Activated CD8-positive, alpha-beta memory T cell treated with anti-CD3 and anti-CD28 coated beads, Interleukin-2, amount 50 U/mL, for 1 hour (primary cell): ENCODE data around the gene CTSC.

ENCODE experiments used
- DNase-seq: peaks from one replicate; pipeline ENCODE4 v3.0.0-alpha.2; 2020; ENCODE audit errors: extremely low read depth

Gene CTSC

DNA sequence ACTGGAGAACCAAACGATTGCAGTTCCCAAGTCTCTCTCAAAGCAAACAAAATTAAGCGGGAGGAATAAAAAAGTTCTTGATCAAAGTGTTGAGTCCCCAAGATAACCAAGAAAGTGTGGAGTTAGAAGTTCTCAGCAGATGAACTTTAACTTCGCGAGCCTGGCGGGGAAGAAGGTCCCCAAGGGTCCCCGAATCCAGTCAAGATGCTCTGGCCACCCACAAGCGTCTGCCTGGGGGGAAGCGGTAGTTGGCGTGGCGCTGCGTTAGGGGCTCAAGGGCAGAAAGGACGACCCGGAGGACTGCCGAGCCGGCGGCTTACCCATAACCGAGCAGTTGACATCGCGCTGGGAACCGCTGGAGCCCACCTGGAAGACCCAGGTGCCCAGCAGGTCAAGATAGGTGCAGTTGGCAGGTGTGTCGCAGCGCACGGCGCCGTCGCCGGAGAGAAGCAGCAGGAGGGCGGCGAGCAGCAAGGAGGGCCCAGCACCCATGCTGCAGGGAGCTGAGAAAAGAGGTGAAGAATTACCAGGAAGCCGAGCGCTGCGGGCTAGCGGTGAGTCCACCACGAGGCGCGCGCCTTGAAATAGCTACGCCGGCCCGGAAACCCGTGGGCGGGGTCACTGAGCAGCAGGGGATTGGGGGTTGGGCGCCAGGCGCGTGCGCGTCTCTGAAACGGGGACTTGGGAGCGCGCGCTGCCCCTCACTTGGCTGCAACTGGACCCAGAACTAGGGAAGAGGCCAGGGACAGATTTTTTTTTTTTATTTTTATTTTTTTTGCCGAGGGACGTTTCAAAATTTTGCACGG lies at the start of gene CTSC:
TSS of gene CTSC (minus strand) at position 556 of the 806 bp plus-strand sequence. CDS start at position 492, 64 bp downstream.
- peak; percentile 66 for DNase-seq

DNA sequence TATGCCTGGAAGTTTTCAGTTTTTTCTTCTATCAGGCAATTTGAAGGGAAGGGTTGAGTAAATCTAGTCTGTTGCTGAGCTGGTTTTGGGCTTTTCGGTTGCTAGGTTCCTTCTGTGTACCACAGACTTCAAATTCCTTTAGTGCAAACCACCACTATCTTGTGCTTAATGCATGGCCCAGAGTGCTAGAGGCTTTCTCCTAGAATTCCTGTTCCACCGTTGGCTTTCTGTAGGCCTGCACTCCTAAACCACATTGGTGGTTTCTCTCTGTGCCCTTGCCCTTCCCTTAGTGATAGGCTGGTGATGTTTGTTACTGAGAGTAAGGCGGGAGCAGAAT lies 47.1 kb upstream of the CTSC start:
- DNase-seq: no peak

DNA sequence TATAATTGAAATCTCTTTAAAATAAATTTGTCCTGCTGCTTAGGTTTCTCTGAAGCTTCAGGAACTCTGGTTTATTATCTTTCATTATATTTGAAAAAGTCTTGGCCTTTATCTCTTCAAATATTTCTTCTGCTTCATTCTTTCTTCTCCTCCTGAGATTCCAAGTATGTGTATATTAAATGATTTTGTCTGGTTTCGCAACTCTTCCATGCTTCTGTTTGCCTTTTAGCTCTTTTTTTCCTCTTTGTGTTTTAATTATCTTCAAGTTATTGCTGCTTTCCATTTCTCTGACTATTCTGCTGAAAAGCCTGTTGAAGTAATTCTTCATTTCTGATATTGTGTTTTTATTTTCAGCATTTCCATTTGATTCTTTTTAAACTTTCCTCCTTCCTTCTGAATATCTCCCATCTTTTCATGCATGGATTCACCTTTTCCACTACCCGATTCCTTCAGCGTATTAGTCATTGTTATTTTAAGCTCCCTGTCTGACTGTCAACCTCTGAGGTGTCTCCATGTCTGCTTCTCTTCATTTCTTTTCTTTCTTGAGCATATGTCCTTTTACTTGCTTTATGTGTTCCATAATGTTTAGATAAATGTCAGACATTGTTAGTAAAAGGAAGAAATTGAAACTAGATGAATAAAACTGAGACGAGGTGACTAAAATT lies 46.6 kb upstream of the CTSC start:
- DNase-seq: no peak

DNA sequence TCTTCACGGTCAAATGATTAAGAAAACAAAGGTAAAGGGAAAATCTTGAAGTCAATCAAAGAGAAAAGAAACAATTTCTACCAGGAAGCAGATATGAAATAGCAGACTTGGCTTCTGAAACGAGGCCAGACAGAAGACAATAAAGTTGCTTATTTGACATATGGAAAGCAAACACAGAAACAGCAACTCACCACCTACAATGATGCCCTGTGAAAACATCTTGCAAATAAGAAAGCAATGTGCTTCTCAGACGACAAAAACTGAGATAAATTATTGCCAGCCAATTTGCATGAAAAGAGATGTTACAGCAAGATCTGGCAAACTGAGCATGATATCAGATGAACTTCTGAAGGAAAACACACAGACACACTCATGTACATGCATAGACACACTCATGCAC lies 45.9 kb upstream of the CTSC start:
- no peak for DNase-seq

DNA sequence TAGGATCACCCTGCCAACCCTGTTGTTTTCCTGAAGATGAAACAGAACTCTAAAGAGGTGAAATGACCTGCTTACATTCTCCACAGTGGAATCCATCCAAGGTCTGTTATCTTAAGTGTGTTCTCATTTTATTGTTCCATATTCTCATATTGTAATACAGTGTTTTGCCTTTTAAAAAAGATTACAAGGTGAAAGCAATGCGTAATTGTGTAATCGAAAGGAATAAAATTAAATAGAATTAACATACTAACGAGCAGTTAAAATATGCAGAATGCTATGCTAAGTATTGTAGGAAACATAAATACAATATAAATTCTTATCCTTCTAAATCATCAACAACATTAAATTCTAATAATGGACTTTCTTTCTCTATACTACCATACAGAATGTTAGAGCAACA lies 41.6 kb upstream of the CTSC start:
- no peak for DNase-seq

DNA sequence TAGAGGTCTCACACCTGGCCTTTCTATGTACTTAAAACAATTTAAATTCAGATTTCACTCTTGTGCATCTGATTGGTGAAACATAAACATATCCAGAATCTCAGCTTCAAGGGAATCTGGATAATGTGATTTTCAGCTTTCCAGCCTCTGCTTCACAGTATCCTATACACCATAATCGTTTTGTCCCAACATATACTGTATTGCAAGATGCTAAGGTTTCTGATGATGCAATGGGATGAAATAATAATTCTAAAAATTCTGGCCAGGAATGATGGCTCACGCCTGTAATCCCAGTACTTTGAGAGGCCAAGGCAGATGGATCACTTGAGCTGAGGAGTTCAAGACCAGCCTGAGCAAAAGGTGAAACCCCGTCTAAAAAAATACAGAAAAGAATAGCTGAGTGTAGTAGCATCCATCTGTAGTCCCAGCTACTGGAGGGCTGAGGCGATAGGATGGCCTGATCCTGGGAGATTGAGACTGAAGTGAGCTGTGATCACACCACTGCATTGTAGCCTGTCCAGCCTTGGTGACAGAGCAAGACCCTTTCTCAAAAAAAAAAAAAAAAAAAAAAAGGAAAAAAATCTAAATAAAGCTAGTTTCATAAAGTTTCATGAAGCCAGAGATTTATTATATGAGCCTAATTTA lies 41.0 kb upstream of the CTSC start:
- no peak for DNase-seq

DNA sequence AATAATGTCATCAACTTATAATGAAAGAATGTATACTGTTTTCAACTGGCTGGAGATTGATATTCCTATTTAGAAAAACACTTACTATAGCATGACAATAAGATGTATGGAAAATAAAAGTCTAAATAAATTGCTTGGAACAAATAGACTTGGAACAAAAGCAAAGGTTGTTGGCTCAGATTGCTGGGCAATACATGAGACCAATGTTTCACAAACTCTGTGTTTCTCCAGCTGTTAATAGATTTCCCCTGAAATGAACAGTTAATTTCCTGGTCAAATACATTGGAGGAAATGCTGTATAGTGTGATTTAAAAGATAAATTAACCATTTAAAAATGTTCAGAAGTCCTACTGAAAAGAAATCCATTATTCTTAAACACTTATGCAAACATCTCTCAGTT lies 40.1 kb upstream of the CTSC start:
- DNase-seq: no peak

DNA sequence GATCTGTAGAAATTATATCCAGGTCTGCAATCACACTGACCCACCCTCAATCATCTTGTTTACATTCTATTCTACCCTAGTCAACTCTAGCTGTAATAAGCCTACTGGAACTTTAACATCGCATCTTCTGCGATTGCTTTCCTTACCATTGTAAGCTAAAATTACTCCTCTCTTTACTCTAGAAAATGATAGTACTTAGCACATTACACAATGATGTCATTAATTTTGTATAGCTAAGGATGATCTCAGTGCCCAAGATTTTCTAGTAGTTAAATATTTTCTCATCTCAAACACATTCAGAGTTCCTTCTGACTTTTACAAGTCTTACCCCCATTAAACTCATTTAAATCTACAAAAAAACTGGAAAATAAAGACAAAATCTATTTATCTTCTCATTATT lies 39.6 kb upstream of the CTSC start:
- no peak for DNase-seq

DNA sequence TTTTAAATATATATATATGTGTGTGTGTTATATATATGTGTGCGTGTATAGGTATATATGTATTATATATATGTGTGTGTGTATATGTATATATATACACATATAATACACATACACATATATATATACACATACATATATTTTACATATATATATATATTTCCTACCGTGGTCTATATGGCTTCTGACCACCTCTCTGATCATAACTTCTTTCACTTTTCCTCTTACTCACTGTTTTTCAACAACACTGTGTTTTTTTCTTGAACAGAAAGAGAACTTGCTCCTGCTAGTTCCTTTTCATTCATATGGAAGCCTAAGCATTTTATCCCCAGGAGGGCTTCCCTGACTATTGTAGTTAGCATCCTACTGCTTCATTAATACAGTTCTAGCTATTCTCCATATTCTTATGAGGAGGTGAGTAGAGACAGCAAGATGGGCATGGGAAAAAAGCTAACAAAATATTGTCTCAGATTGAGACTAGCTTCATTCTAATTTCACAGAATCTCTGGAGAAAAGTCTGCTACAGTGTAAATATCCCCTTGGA lies 38.5 kb upstream of the CTSC start:
- no peak for DNase-seq

DNA sequence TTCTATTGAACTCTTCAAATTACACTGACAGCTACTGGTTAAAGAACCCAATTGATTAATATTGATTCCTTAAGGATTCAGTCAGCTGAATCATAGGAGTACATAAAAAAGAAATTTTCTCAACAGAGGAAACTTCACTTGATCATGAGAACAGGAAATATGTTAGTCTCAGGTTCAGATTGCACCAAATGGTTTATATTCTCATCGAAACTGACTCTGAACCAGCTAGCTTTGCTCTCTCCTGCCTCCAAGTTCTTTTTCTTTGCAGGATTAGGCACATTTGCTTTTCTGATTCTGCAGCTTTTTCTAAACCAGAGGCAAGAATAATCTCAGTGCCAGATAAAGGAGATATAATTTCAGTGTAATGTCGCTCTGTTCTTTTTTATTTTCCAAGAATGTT lies 33.2 kb upstream of the CTSC start:
- no peak for DNase-seq

DNA sequence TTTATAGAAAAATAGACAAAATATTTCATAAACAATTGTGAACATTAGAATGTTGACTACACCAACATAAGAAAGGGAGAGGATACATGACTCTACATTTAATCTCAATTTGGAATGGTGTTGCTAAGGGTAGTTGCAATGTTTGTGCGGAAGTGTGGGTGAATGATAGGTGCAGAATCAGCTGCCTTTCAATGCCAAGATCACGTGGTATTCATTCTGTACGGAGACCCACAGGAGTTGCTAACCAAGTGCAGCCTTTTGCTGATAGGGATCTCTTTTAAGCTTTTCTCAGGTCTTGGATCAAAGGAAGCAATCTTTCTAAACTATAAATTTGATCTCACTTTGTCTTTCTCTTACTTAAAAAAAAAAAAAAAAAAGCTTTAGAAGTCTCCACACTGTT lies 29.8 kb upstream of the CTSC start:
- DNase-seq: no peak

DNA sequence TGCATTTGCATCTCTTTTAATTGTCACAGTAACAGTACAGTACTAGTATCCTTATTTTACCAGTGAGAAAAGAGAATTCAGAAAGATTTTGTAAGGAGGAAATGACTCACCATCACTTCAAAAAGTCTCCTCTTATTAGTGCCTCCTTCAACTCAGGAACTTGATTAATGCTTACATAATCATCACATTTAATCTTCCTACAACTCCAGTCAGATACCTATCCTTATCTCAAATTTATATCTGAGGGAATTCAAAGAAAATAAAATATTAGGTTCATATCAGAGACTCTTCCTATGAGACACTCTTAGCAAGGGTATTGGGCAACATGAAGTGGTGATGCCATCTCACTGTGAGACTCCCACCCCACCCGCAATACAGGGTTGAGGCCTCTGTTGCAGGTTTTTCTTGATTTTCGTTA lies 26.1 kb upstream of the CTSC start:
- DNase-seq: no peak

DNA sequence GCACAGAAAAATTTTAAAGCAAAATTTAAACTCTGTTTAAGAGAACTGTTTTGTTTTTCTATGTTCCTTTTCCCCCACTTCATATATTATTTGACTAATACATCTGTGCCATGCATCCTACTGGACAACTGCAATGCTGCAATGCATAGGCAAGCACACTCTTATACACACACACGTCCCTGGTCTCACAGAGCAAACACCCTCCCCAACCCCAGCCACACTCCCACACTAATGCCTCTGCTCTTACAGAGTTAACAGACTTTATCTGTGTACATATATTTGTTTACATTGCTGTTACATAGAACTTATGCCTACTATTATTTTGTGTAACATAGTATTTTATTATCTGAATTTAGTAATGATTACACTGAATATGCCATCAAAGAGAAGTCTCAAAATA lies 25.5 kb upstream of the CTSC start:
- no peak for DNase-seq

DNA sequence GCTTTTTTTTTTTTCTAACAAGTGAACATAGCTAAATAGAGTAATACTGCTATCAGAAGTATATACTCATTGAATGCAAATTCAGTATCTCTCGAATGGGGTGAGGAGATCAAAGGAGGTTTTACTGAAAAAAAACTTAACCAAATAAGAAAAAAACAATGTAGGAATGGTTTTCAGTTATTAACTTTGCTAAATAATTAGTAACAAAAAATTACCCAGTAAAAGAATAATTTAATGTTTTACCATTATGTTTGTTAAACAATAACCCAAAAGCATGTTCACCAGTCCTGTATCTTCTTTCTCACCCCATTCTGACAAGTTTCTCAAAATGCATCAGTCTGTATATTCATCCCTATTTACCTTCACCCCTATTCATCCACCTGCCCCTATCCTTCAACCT lies 22.6 kb upstream of the CTSC start:
- DNase-seq: no peak

DNA sequence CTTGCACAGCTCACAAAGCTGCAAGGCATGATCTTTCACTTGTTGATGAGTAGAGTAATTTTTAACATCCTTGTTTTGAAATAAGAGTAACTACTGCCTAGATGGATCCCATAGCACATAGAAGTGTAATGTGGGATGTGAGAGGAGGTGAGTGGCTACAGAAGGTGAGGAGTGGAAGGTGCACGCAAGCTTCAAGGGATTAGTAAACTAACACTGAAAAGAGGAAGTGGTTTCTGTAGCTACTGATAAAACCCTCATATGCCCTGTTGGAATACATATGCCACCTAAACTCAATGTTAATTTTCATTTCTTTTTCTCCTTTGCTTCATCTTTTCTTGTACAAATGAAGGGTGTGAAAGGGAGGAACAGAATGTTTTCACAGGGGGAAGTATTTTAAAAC lies 22.0 kb upstream of the CTSC start:
- DNase-seq: no peak

DNA sequence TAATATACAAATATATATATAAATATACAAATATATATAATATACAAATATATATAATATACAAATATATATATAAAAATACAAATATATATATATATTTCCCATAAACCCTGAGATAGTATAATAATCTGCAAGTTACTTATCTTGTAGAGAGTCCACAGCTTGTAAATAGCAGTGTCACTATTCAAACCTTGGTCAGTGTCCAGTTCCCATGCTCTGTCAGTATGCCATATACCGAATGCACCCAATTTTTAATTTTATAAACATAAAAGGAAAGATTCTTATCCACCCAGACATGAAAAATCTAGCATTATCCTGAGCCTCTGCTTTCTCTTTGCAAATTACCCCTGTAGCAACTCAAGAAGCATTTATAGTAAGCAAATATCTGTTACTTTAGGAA lies 21.6 kb upstream of the CTSC start:
- no peak for DNase-seq

DNA sequence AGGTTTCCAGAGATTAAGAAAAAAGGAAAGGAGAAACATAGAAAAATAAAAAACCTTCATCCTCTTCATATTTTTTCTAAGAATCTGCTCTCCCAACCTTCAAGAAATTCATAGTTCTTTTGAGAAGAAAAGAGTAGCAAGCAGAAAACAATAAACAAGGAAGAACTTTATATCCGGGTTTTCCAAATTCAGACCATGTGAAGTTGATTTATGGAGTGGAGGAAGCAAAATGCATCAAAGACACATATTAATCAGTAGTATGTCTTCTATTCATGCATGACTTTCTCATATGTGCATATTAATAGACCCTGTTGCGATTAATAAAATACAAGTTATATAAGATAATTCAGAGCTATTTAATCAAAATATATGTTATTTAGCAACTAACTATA lies 20.5 kb upstream of the CTSC start:
- DNase-seq: no peak

DNA sequence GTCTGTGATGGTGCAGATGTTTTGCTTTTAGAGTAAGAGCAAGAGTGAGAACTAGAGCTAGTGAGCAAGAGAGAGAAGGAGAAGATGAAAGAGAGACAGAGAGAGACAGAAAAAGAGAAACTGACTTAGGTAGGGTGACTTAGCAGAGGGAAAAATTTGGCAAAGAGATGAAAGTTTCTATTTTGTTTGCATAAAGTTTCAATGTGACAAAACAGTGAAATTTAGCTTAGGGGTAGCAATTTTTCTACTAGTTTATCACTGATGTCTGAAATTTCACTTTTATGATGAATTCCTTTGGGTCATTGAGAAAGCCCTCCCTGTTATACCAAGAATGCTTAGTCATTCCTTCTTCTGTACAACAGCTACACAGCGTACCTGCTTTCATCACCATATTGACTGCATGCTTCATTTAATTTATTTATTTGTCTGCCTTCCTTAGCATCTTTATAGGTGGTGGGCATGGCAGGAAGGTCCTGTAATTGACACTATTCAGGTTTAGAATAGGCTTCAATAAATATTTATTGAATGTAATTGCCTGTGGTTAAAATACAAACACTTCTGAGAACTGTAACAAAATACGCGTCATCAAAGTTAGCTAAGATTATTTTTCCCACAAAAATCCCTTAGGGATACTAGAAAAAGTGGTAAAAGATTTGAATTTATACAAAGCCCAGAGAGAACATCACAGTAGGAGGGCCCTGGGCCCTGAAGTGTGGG lies 19.9 kb upstream of the CTSC start:
- no peak for DNase-seq

DNA sequence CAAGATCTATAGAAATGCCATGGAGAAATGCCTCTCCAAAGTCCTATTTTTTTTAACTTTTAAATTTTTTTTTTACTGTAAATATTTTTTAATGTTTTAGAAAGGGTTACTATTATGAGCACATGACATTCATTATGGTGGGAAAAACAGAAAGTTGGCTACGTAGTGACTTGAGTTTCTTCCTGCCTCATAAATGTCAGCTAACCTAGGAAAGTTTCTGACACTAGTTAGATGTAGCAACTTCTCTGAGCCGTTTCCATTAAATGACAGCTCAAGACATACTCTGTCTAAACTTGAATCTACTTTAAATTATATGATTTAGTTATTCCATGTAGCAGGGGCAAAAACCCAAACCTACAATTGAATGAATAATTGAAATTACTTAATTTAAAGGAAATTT lies 18.4 kb upstream of the CTSC start:
- no peak for DNase-seq

DNA sequence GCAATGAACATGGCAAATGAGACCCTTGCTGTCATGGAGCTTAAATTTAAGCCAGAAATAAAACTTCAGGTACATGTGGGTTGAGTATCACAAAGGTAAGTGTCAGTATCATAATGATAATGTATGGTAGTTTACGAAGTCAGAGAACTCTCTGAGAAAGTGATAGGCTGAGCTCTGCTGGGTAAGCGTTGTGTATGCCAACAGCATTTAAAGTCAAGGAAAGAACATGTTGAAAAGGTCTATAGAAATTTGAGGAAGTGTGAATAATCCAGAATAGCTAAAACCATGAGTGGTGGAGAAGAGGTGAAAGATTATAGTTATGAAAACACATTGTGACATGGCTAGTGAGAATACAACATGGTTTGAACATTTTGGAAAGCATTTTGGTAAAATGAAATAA lies 17.4 kb upstream of the CTSC start:
- no peak for DNase-seq

DNA sequence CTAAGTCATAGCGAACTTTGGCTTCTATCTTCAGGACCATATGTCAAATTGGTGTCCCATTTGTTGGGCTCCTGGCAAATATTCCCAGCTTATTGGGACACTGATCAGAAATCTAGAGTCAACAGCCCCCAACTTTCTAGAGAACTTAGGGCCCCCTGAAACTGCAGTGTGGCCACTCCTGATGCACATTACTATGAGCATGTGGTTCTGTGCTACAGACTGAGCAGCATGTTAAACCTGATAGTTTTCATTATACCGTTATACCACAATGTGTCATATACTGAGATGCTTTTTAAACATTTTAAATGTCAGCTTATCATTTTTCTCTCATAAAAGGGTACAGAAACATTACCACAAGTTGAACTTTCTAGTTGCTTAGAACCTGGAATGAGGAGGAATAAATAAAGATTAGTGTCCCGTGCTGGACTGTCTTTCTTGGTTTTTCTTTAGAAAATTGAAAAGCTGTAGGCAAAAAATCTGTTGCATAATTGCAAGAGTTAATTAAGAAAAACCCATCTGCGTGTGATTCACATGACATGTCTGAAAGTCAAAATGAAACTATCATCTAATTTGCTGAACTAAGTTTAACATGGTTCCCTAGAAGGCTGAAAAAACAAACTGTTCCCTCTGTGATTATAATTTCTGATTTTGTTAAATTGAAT lies 16.4 kb upstream of the CTSC start:
- DNase-seq: no peak

DNA sequence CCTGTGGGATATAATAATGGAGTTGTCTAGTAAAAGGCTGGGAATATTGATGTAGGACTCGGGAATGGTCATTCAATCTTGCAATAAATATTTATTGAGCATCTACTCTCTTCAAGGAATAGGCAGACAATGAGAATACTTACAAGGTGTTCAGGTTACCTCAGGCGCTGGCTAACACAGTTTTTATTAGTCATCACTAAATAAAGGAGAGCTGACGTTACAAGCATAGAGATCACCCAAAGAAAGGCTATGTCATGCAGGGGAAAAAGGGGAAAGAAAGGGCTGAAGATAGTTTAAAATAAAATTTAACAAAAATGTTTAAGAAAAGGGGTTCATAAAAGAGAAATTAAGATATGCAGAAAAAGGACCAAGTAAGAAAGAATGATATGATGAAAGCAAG lies 15.8 kb upstream of the CTSC start:
- no peak for DNase-seq
